Umbilical cord (tissue), 2 donors: Measurements from ENCODE around the gene BMAL1. TPM values are rescaled to one million over a fixed set of nuclear protein-coding genes. Genes with fewer than 3 reads are reported as not detected.

Experiments used
- DNase-seq: peaks from one replicate; pipeline ENCODE4 v3.0.0-alpha.2; 2015; ENCODE audit warnings: low spot score
- total RNA-seq: library from RNA; depleted of rRNA; stranded (reverse); fragments of >200 nt; gene quantifications from one replicate; pipeline ENCODE4 v1.2.3, GENCODE V29; 2014; ENCODE audit warnings: low replicate concordance; ENCODE audit not compliant: insufficient read depth

BMAL1 gene
- total RNA-seq, 1 donor from 2014 or later: 48.6 TPM

GRCh38 chr11:13290221-13290980 lies 12.8 kb downstream of the BMAL1 start:
- DNase-seq: no peak

- no peak for DNase-seq
Measured at GRCh38 chr11:13291361-13291760, 13.8 kb downstream of the BMAL1 start.

DNA sequence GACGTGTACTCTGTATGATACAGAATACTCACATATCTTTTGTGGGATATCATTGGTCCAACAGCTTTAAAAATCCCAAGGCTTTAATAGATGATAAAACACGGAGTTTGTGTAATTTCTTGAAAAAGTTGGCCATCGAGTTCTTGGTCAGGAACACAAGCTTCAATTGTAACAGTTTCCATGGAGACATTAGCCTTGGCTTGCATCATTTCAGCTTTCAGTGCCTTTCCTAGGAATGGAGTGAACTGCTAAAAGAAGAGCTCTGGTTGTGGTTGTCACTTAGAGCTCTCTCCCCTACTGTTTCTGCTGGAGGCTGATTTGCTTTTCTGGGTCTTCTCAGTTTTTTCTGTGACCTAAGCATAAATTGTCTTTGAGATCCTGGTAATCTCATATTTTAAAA lies 14.2 kb downstream of the BMAL1 start:
- no peak for DNase-seq

- no peak for DNase-seq
Measured at GRCh38 chr11:13292970-13293369, 15.4 kb downstream of the BMAL1 start.

GRCh38 chr11:13294178-13294577 lies 16.6 kb downstream of the BMAL1 start:
- DNase-seq: no peak

GRCh38 chr11:13294771-13295579 lies 17.4 kb downstream of the BMAL1 start:
- DNase-seq: no peak

GRCh38 chr11:13297308-13297916 lies 19.8 kb downstream of the BMAL1 start:
- no peak for DNase-seq

GRCh38 chr11:13297917-13298356 lies 20.3 kb downstream of the BMAL1 start:
- no peak for DNase-seq

GRCh38 chr11:13298765-13299164 lies 21.2 kb downstream of the BMAL1 start:
- no peak for DNase-seq

- no peak for DNase-seq
Measured at GRCh38 chr11:13301522-13301921, 23.9 kb downstream of the BMAL1 start.

- DNase-seq: no peak
Measured at GRCh38 chr11:13302420-13302958, 24.9 kb downstream of the BMAL1 start.

DNA sequence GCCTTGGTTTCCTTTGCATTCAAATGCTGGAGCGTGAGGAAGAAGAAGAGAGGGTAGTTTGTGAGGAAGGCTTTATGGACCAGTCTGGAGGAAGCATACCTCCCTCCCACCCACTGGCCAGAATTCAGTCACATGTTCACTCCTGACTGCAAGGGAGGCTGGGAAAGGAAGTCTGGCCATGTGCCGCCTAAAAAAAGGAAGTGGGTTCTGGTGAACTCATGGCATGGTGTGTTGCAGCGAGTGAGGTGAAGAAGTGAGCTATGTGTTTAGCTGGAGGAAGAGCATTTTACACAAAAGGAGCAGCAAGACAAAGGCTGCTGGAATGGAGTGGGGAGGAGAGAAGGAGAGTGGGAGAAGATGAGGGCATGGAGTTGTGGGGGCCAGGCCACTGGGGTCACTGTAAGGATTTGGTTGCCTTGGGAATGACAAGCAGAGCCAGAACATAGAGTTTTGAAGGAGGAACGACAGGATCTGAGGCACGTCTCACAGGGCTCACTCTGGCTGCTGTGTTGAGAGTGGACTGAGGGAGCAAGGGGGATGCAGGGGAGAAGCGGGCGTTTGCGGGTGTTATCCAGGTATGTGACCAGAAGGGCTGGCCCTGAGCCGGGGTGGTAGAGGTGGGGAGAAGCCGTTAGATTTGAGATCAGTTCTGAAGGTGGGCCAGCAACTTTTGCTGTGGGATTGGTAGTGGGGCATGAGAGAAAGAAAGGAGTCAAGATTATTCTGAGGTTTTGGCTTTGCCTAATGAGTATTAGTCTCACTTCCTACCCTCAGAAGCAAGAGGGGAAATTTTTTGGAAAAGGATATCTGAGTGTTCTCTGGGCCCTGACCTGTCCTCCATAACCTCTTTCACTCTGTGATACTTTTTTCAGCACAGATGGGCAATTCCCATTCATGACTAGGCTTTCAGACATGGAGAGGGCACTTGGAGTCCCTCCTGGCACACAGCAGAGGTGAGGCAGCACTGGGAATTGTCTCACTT lies 26.4 kb downstream of the BMAL1 start:
- peak; percentile 20 for DNase-seq

GRCh38 chr11:13304655-13305335 lies 27.2 kb downstream of the BMAL1 start:
- DNase-seq: no peak

- no peak for DNase-seq
Measured at GRCh38 chr11:13308704-13309103, 31.1 kb downstream of the BMAL1 start.

DNA sequence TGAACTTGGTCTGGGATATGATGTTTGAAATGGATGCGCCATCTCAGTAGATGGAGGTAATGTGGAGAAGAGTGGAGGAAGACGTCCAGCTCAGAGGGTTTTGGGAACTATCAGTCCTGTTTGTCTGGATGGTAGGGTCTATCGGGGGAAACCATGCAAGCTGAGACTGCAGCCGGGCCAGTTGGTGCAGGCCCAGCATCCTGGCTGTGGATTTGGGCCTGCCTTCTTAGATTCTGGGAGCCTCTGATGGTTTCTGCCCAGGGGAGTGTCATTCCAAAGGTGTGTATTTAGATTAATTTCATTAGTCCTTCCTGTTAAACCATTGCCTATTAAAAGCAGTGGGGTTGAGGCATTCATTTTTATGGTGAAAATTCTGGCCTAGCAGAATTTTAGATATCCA lies 31.6 kb downstream of the BMAL1 start:
- DNase-seq: no peak

- DNase-seq: no peak
Measured at GRCh38 chr11:13310443-13310842, 32.9 kb downstream of the BMAL1 start.

GRCh38 chr11:13311570-13311969 lies 34.0 kb downstream of the BMAL1 start:
- no peak for DNase-seq

DNA sequence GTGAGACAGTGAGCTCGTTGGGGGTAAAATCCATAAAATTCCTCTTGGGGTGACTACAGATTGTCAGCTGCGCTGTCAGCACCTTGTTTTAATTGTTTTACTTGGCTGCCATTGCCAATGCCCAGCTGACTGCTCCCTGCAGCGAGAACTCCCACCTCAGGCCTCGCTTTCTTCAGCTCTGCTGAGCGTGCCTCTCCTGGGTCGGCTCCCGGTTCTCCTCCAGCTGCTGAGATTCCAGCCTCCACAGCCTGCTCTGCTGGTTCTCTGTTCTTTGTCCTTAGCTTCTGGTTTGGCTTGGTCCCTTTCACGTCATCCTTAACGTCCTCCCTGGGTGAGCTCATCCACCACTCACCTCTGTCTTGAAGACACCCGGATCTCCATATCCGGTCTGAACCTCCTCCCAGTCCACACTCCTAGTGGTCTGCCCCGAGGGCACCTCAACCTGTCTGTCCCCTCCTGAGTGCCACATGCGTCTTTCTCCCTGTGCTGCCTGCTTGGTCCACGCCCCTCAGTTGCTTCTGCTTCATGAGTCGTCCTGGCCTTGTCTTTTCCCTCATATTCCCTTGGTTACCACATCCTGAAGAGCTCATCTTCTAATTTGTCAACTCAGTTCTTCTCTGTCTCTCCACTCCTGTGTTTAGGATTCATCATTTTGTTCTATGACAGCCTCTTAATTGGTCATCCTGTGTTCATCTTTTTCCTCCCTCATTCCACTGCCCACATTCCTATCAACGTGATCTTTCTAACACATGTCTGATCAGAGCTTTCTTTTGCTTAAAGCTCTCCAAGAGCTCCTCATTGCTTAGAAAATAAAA lies 35.6 kb downstream of the BMAL1 start:
- DNase-seq: no peak

- peak; percentile 28 for DNase-seq
Measured at GRCh38 chr11:13314676-13315394, 37.2 kb downstream of the BMAL1 start.
